GM12878 (cell line): ENCODE data around the gene PIAS1. TPM values are rescaled to one million over a fixed set of nuclear protein-coding genes. Genes with fewer than 3 reads are reported as not detected.

ENCODE experiments used
- ATAC-seq: fragments of 200-7000 bp; cut with Tn5 transposase; 3 replicates; pipeline ENCODE4 v1.9.1; 2020; ENCODE audit warnings: mild to moderate bottlenecking, moderate library complexity
- BruUV-seq: library from RNA; stranded (reverse); fragments of 400-500 nt; replicated peaks from 2 replicates; lab custom pipeline; 2021; lab: Mats Ljungman, UMichigan
- CTCF ChIA-PET: fragments of 300-600 bp; sonication (Branson Sonifier 250); formaldehyde crosslinking; extraction: SDS; loops from one replicate; lab custom pipeline; 2021; ENCODE audit warnings: inconsistent platforms; lab: Yijun Ruan, JAX
- POLR2A ChIA-PET: fragments of 350-600 bp; formaldehyde crosslinking; extraction: SDS; loops from one replicate; lab custom pipeline; 2021; ENCODE audit warnings: inconsistent platforms; lab: Charles Lee
- RAD21 ChIA-PET: fragments of 300-600 bp; sonication (Branson Sonifier 250); formaldehyde crosslinking; loops from one replicate; lab custom pipeline; 2023; ENCODE audit warnings: antibody characterized with exemption; ENCODE audit not compliant: unreplicated experiment; lab: Charles Lee
- SMC1A ChIA-PET: fragments of 300-600 bp; sonication (Branson Sonifier 250); formaldehyde crosslinking; loops from one replicate; lab custom pipeline; 2023; ENCODE audit not compliant: unreplicated experiment, uncharacterized antibody; lab: Charles Lee
- DNase-seq: peaks from one replicate; pipeline ENCODE4 v3.0.0-alpha.2; 2011; ENCODE audit warnings: low read depth, low spot score
- FAIRE-seq: peaks from 3 replicates; lab custom pipeline; 2011; peaks lifted over from hg19 to GRCh38; lab: Jason Lieb, UNC
- H2AFZ ChIP-seq: 2 replicates; pipeline ENCODE4 v1.6.0; 2011; ENCODE audit warnings: low read depth, low read length, control low read depth; ENCODE audit not compliant: control insufficient read depth
- H3K27ac ChIP-seq: 2 replicates; pipeline ENCODE4 v1.5.1; 2011; ENCODE audit warnings: control low read depth; ENCODE audit not compliant: control insufficient read depth, insufficient read depth
- H3K27me3 ChIP-seq, 2 experiments: replicated peaks in 1 of 2; 2 replicates each; pipeline versions ENCODE4 v1.6.0 to v1.6.1; 2011; ENCODE audit warnings: low read length in 1 of 2; ENCODE audit not compliant: control insufficient read depth in 2 of 2, insufficient read depth in 2 of 2
- H3K36me3 ChIP-seq, 2 experiments: 2 replicates each; pipeline ENCODE4 v1.5.1; 2011; ENCODE audit warnings: low read length in 1 of 2; ENCODE audit not compliant: control insufficient read depth in 2 of 2, insufficient read depth in 2 of 2
- H3K4me1 ChIP-seq: 2 replicates; pipeline ENCODE4 v1.6.1; 2011; ENCODE audit warnings: mild to moderate bottlenecking, low read length, moderate library complexity, mixed read lengths; ENCODE audit not compliant: control insufficient read depth, insufficient read depth
- H3K4me2 ChIP-seq: 2 replicates; pipeline ENCODE4 v1.6.0; 2011; ENCODE audit warnings: control low read depth; ENCODE audit not compliant: control insufficient read depth, insufficient read depth
- H3K4me3 ChIP-seq: fragments of 200-600 bp; sonication (generic); 2 replicates; pipeline ENCODE4 v1.5.1; 2016
- H3K79me2 ChIP-seq: 2 replicates; pipeline ENCODE4 v1.6.0; 2011; ENCODE audit warnings: low read length; ENCODE audit not compliant: control insufficient read depth, insufficient read depth
- H3K9ac ChIP-seq: 2 replicates; pipeline ENCODE4 v1.8.0; 2011; ENCODE audit warnings: low read length, control low read depth, mixed read lengths; ENCODE audit not compliant: control insufficient read depth, insufficient read depth
- H3K9me3 ChIP-seq: replicated peaks from 3 replicates; pipeline ENCODE4 v1.5.1; 2011; ENCODE audit warnings: mild to moderate bottlenecking, low read length; ENCODE audit not compliant: control insufficient read depth, insufficient read depth
- H4K20me1 ChIP-seq: 2 replicates; pipeline ENCODE4 v1.6.0; 2011; ENCODE audit not compliant: control insufficient read depth, insufficient read depth
- ATF7 ChIP-seq: fragments of 450-650 bp; IDR thresholded peaks from 2 replicates; pipeline ENCODE4 v1.6.1; 2016; ENCODE audit warnings: low read depth, mild to moderate bottlenecking
- BCL3 ChIP-seq: IDR thresholded peaks from 2 replicates; pipeline ENCODE4 v1.6.1; 2011; ENCODE audit warnings: borderline replicate concordance, low read depth, mild to moderate bottlenecking, moderate library complexity, low read length; ENCODE audit not compliant: insufficient read depth, poor library complexity, severe bottlenecking
- BRCA1 ChIP-seq: IDR thresholded peaks from 2 replicates; pipeline ENCODE4 v1.6.1; 2011; ENCODE audit warnings: low read depth, low read length, improper control_type of control experiment
- HDAC2 ChIP-seq: fragments of 200-600 bp; sonication (generic); IDR thresholded peaks from 2 replicates; pipeline ENCODE4 v1.6.1; 2017
- NRF1 ChIP-seq: conservative IDR thresholded peaks from 2 replicates; pipeline ENCODE4 v1.6.1; 2011; ENCODE audit warnings: mild to moderate bottlenecking, low read depth, low read length, improper control_type of control experiment
- POLR2AphosphoS5 ChIP-seq: IDR thresholded peaks from 2 replicates; pipeline ENCODE4 v1.6.1; 2011; ENCODE audit warnings: mild to moderate bottlenecking, low read length, inconsistent platforms
- SPI1 ChIP-seq: IDR thresholded peaks from 2 replicates; pipeline ENCODE4 v1.6.1; 2011; ENCODE audit warnings: low read depth, mild to moderate bottlenecking, low read length, moderate library complexity, borderline replicate concordance; ENCODE audit not compliant: insufficient read depth
- SUZ12 ChIP-seq: fragments of 200-600 bp; sonication (generic); IDR thresholded peaks from one replicate; pipeline ENCODE4 v1.6.1; 2018; ENCODE audit warnings: antibody characterized with exemption, mild to moderate bottlenecking; ENCODE audit not compliant: unreplicated experiment
- TAF1 ChIP-seq: IDR thresholded peaks from 2 replicates; pipeline ENCODE4 v1.6.1; 2011; ENCODE audit warnings: mild to moderate bottlenecking, low read depth, low read length, borderline replicate concordance
- TARDBP ChIP-seq: IDR thresholded peaks from 2 replicates; pipeline ENCODE4 v1.6.1; 2016; ENCODE audit warnings: borderline replicate concordance
- WGBS: methylation state at CpG from one replicate; pipeline ENCODE4 v1.1.6; 2016; ENCODE audit warnings: low lambda C conversion rate; ENCODE audit not compliant: insufficient replicate concordance, insufficient coverage; ENCODE audit errors: missing lambda C conversion rate; 5-methylcytosine and 5-hydroxymethylcytosine counted together
- in situ Hi-C: fragments of 300-500 bp; cut with MboI; formaldehyde crosslinking; loops from 9 replicates; pipeline ENCODE4 v1.14.3; 2018; ENCODE audit warnings: mixed read lengths
- intact Hi-C: fragments of 100-400 bp; cut with micrococcal nuclease; formaldehyde crosslinking; loops from one replicate; pipeline ENCODE4 v1.14.2; 2022; ENCODE audit not compliant: unreplicated experiment
- polyA plus RNA-seq, 11 experiments: library from polyadenylated mRNA; depleted of rRNA in 4 of 11; unstranded in 6 of 11; stranded (reverse) in 5 of 11; fragments of >200 nt; fragmentation: Nextera tagmentation in 4 of 11; fragmentation: Illumina TruSeq in 1 of 11; extraction: Ambion mirVana in 4 of 11; extraction: Trizol in 1 of 11; gene quantifications; 1 replicate in 1 of 11; 2 replicates in 10 of 11; pipeline versions ENCODE4 v1.2.1 to v1.2.3, GENCODE V29; 2011 to 2016; ENCODE audit warnings: inconsistent platforms in 2 of 11, missing spikeins in 2 of 11, low read depth in 1 of 11
- total RNA-seq, 4 experiments: library from RNA; depleted of rRNA in 3 of 4; stranded (reverse); fragments of >200 nt in 3 of 4; fragmentation: Illumina TruSeq in 1 of 4; extraction: Trizol in 1 of 4; gene quantifications; 2 replicates each; pipeline versions ENCODE4 v1.2.1 to v1.2.3, GENCODE V29; 2013 to 2021
- TF ChIP-seq, protein P1 (sequence below): fragments of 450-650 bp; IDR thresholded peaks from 2 replicates; pipeline ENCODE4 v1.6.1; 2017; ENCODE audit warnings: mild to moderate bottlenecking, moderate library complexity

The PIAS1 gene
- total and polyA plus RNA-seq, 10 of the 15 experiments (the other 5 are each of a cell fraction or from before 2014, with no cell fraction given), result 20.2 to 96.3 (median 37.0) TPM

- Histone ChIP-seq H3K9ac (no peak overlapping the region), H3K36me3 (peaks cover 0 to 4% of the 10 kb centered on the region in 2 experiments; a peak in 2 of 4 replicates), H3K4me1 (peaks cover 17% of the 10 kb centered on the region), H3K4me3 (no peak overlapping the region), H3K9me3 (no peaks in the 10 kb centered on the region; the same call in 1 of the 3 replicates), H4K20me1 (no peaks in the 10 kb centered on the region; the same call in 1 of the 2 replicates), H3K79me2 (peaks cover 96% of the 10 kb centered on the region), H3K27me3 (no peaks in the 10 kb centered on the region), H2AFZ (no peak overlapping the region), H3K27ac (peak overlapping the region; percentile 24; the same call in 1 of the 2 replicates), H3K4me2 (peak overlapping the region; percentile 67; the same call in 1 of the 2 replicates)
- in situ Hi-C loops, result no loop called here
- ATAC-seq (peak; percentile 65), FAIRE-seq (peak; percentile 27), DNase-seq (no peak)
- TF ChIP-seq POLR2AphosphoS5 (no peak), SPI1 (no peak), SUZ12 (no peak)
- ChIA-PET POLR2A (interaction anchor here (0.7 to 1.8 kb wide), 3 partner anchors 9 to 33 kb away, joined by 3 to 5 read pairs (median 4); no protein-coding TSS in a partner anchor), RAD21 (interaction anchor here (1.2 to 3.2 kb wide), 5 partner anchors 31 to 250 kb away, joined by 3 to 12 read pairs (median 6); partner anchors contain the start of gene PIAS1), SMC1A (interaction anchor here (1.1 to 3.5 kb wide), 15 partner anchors 9 to 249 kb away, joined by 3 to 14 read pairs (median 5); no protein-coding TSS in a partner anchor), CTCF (interaction anchor here (0.9 to 2.2 kb wide), 4 partner anchors 10 to 250 kb away, joined by 4 to 7 read pairs (median 4); no protein-coding TSS in a partner anchor)
- intact Hi-C loops, result no loop called here
- BruUV-seq, result no TSS peak
Measured at GRCh38 chr15:68113273-68113672, 59.2 kb downstream of the PIAS1 start.

DNA sequence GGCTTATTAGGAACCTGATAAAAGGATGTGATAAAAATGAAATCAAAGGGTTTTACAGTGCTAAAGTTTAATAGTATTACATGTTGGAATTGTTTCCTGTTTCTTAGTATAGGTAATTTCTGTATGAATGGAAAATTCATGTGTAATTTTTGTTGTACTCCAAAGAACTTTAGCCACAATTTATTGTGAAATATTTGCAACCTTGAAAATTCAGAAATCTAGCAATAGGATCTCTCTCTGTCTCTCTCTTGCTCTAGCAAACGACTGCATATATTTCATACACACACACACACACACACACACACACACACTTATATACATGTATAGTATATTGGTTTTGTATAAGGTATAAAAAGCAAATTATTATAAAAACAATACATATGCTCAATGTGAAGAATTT lies 59.6 kb downstream of the PIAS1 start:
- ChIA-PET RAD21 (interaction anchor here (1.1 to 3.2 kb wide), 7 partner anchors 9 to 253 kb away, joined by 3 to 12 read pairs (median 5); partner anchors contain the start of gene PIAS1), CTCF (interaction anchor here (0.9 to 2.2 kb wide), 4 partner anchors 11 to 251 kb away, joined by 4 to 7 read pairs (median 4); no protein-coding TSS in a partner anchor), POLR2A (interaction anchor here (0.5 to 1.8 kb wide), 2 partner anchors 27 to 39 kb away, joined by 4 to 7 read pairs; no protein-coding TSS in a partner anchor), SMC1A (interaction anchor here (0.6 to 3.5 kb wide), 16 partner anchors 10 to 250 kb away, joined by 3 to 14 read pairs (median 4); no protein-coding TSS in a partner anchor)
- no peaks in the 10 kb centered on the region; the same call in 1 of the 2 replicates for H4K20me1 ChIP-seq
- ATAC-seq (peak; percentile 21; the same call in 1 of the 3 replicates), DNase-seq (no peak), FAIRE-seq (no peak)
- no peak overlapping the region for H2AFZ ChIP-seq
- H3K27ac ChIP-seq, result peak overlapping the region; percentile 24; the same call in 1 of the 2 replicates
- 0% methylated on average over 1 of the region's 1 CpG for whole genome bisulfite sequencing
- H3K4me1 ChIP-seq, result peaks cover 17% of the 10 kb centered on the region
- peaks cover 96% of the 10 kb centered on the region for H3K79me2 ChIP-seq
- in situ Hi-C loops (no loop called here), intact Hi-C loops (no loop called here)
- no peak overlapping the region for H3K4me3 ChIP-seq
- no peaks in the 10 kb centered on the region for H3K27me3 ChIP-seq
- peaks cover 0 to 3% of the 10 kb centered on the region in 2 experiments; a peak in 2 of 4 replicates for H3K36me3 ChIP-seq
- no TSS peak for BruUV-seq
- peaks cover 3% of the 10 kb centered on the region for H3K9me3 ChIP-seq
- H3K4me2 ChIP-seq, result peak overlapping the region; percentile 67
- H3K9ac ChIP-seq, result no peak overlapping the region
- no peak for TF ChIP-seq TAF1
- no peak for TF ChIP-seq NRF1
- TF ChIP-seq HDAC2, result no peak
- TF ChIP-seq BRCA1, result no peak
- no peak for TF ChIP-seq TARDBP
- TF ChIP-seq ATF7, result no peak
- TF ChIP-seq BCL3, result no peak
- TF ChIP-seq, protein P1, sequence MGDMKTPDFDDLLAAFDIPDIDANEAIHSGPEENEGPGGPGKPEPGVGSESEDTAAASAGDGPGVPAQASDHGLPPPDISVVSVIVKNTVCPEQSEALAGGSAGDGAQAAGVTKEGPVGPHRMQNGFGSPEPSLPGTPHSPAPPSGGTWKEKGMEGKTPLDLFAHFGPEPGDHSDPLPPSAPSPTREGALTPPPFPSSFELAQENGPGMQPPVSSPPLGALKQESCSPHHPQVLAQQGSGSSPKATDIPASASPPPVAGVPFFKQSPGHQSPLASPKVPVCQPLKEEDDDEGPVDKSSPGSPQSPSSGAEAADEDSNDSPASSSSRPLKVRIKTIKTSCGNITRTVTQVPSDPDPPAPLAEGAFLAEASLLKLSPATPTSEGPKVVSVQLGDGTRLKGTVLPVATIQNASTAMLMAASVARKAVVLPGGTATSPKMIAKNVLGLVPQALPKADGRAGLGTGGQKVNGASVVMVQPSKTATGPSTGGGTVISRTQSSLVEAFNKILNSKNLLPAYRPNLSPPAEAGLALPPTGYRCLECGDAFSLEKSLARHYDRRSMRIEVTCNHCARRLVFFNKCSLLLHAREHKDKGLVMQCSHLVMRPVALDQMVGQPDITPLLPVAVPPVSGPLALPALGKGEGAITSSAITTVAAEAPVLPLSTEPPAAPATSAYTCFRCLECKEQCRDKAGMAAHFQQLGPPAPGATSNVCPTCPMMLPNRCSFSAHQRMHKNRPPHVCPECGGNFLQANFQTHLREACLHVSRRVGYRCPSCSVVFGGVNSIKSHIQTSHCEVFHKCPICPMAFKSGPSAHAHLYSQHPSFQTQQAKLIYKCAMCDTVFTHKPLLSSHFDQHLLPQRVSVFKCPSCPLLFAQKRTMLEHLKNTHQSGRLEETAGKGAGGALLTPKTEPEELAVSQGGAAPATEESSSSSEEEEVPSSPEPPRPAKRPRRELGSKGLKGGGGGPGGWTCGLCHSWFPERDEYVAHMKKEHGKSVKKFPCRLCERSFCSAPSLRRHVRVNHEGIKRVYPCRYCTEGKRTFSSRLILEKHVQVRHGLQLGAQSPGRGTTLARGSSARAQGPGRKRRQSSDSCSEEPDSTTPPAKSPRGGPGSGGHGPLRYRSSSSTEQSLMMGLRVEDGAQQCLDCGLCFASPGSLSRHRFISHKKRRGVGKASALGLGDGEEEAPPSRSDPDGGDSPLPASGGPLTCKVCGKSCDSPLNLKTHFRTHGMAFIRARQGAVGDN, result no peak
